ENCODE data around the gene NUP205.

- TF ChIP-seq ZNF274 (IDR thresholded peaks at IDR 0.05; ENCODE audit: low read depth, low read length) (no peak), SUZ12 (IDR thresholded peaks at IDR 0.05; ENCODE audit: extremely low read depth, insufficient read depth, insufficient read length) (no peak), YY1 (IDR thresholded peaks at IDR 0.05; ENCODE audit: insufficient read depth, insufficient read length) (no peak)
Measured at GRCh38 chr7:135525426-135525825, 32.3 kb upstream of the NUP205 start.
